ENCODE results near the gene PITPNM3. TPM values are rescaled to one million over a fixed set of nuclear protein-coding genes. Genes with fewer than 3 reads are reported as not detected.

PITPNM3 gene
- total and polyA plus RNA-seq, 2 donors (not counting 1 experiment from before 2014, with no cell fraction given) = 0.99 to 1.1 TPM

GRCh38 chr17:6421700-6422604 is 134.4 kb downstream of the PITPNM3 start:
- no peaks in the 10 kb centered on the region for H3K79me2 ChIP-seq (ENCODE audit: control insufficient read depth, insufficient read depth, low read length)

DNA sequence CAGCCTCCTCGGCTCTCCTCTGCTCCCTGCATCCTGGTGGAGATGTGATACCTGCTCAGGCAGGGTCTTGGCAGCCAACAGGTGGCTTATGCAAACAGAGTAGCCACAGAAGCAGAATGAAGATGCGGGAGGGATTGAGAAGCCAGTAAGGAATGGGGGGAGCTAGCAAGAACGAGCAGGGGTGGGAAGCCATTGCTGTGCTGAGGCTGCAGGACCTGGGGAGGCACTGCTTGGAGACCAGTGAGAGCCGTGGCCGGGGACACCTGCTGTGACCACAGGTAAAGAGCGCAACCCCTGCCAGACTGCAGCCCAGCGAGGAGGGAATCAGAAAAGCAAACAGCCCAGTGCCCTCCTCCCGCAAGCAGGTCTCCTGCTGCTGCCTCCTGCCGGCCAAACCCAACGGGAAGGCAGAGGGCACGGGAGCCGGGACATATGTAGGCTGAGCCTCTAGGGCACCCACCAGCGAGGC is 136.1 kb downstream of the PITPNM3 start:
- peak in 1 of 2 donors; percentile 5 for DNase-seq (ENCODE audit: low read depth in 2 of 2)
- H3K9me3 ChIP-seq (ENCODE audit: control insufficient read depth, insufficient read depth, low read depth, low read length) = no peaks in the 10 kb centered on the region
- H4K20me1 ChIP-seq (ENCODE audit: control insufficient read depth, extremely low read depth, insufficient read depth, low read length) = no peaks in the 10 kb centered on the region
- no peak overlapping the region for H3K27ac ChIP-seq (ENCODE audit: insufficient read depth, low read length)
- H3K4me2 ChIP-seq (ENCODE audit: extremely low read depth, insufficient read depth, low read length) = no peak overlapping the region
- no peaks in the 10 kb centered on the region for H3K36me3 ChIP-seq (ENCODE audit: control insufficient read depth, insufficient read depth, low read length)
- TF ChIP-seq EZH2 (IDR thresholded peaks at IDR 0.05; ENCODE audit: low read length, missing control alignments) = no peak
- TF ChIP-seq CTCF (conservative IDR thresholded peaks at IDR 0.05 in 1 of 2, IDR thresholded peaks at IDR 0.05 in 1 of 2; ENCODE audit: low read depth in 1 of 2, low read length in 2 of 2) = peak; percentile 32 to 47
- no peaks in the 10 kb centered on the region for H3K27me3 ChIP-seq (ENCODE audit: control insufficient read depth, insufficient read depth, low read length)
- H3K9ac ChIP-seq (ENCODE audit: insufficient read depth, low read length) = no peak overlapping the region
- no peak overlapping the region for H3K4me3 ChIP-seq (replicated peaks in 1 of 4; ENCODE audit: control extremely low read depth in 1 of 4, insufficient read depth in 1 of 4, low read depth in 3 of 4, low read length in 4 of 4)
- no peaks in the 10 kb centered on the region for H3K4me1 ChIP-seq (ENCODE audit: control insufficient read depth, extremely low read depth, insufficient read depth, low read length)
- no peaks in the 10 kb centered on the region for H3K79me2 ChIP-seq (ENCODE audit: control insufficient read depth, insufficient read depth, low read length)
- H2AFZ ChIP-seq (ENCODE audit: low read length) = no peak overlapping the region

More at GRCh38 chr17:6421700-6422604, 134.4 kb downstream of the PITPNM3 start:
- Histone ChIP-seq H3K4me3 (replicated peaks in 1 of 4; ENCODE audit: control extremely low read depth in 1 of 4, insufficient read depth in 1 of 4, low read depth in 3 of 4, low read length in 4 of 4) (no peak overlapping the region), H3K36me3 (ENCODE audit: control insufficient read depth, insufficient read depth, low read length) (no peaks in the 10 kb centered on the region), H3K4me1 (ENCODE audit: control insufficient read depth, extremely low read depth, insufficient read depth, low read length) (no peaks in the 10 kb centered on the region), H3K27me3 (ENCODE audit: control insufficient read depth, insufficient read depth, low read length) (no peaks in the 10 kb centered on the region), H4K20me1 (ENCODE audit: control insufficient read depth, extremely low read depth, insufficient read depth, low read length) (no peaks in the 10 kb centered on the region), H3K9ac (ENCODE audit: insufficient read depth, low read length) (no peak overlapping the region), H2AFZ (ENCODE audit: low read length) (no peak overlapping the region), H3K27ac (ENCODE audit: insufficient read depth, low read length) (no peak overlapping the region), H3K9me3 (ENCODE audit: control insufficient read depth, insufficient read depth, low read depth, low read length) (no peaks in the 10 kb centered on the region), H3K4me2 (ENCODE audit: extremely low read depth, insufficient read depth, low read length) (no peak overlapping the region)
- peak; percentile 46 to 71 for DNase-seq (ENCODE audit: low read depth in 2 of 2)
- no peak for TF ChIP-seq EZH2 (IDR thresholded peaks at IDR 0.05; ENCODE audit: low read length, missing control alignments)
- TF ChIP-seq CTCF (conservative IDR thresholded peaks at IDR 0.05 in 1 of 2, IDR thresholded peaks at IDR 0.05 in 1 of 2; ENCODE audit: low read depth in 1 of 2, low read length in 2 of 2) = peak; percentile 72 to 86

GRCh38 chr17:6415616-6416015 is 140.7 kb downstream of the PITPNM3 start:
- H3K4me2 ChIP-seq (ENCODE audit: extremely low read depth, insufficient read depth, low read length) = no peak overlapping the region
- no peaks in the 10 kb centered on the region for H3K4me1 ChIP-seq (ENCODE audit: control insufficient read depth, extremely low read depth, insufficient read depth, low read length)
- H3K79me2 ChIP-seq (ENCODE audit: control insufficient read depth, insufficient read depth, low read length) = no peaks in the 10 kb centered on the region
- no peak overlapping the region for H3K9ac ChIP-seq (ENCODE audit: insufficient read depth, low read length)
- no peaks in the 10 kb centered on the region for H4K20me1 ChIP-seq (ENCODE audit: control insufficient read depth, extremely low read depth, insufficient read depth, low read length)
- no peaks in the 10 kb centered on the region for H3K27me3 ChIP-seq (ENCODE audit: control insufficient read depth, insufficient read depth, low read length)
- H3K9me3 ChIP-seq (ENCODE audit: control insufficient read depth, insufficient read depth, low read depth, low read length) = no peaks in the 10 kb centered on the region
- no peak for DNase-seq (ENCODE audit: low read depth in 2 of 2)
- no peak overlapping the region for H3K4me3 ChIP-seq (replicated peaks in 1 of 4; ENCODE audit: control extremely low read depth in 1 of 4, insufficient read depth in 1 of 4, low read depth in 3 of 4, low read length in 4 of 4)
- no peak for TF ChIP-seq EZH2 (IDR thresholded peaks at IDR 0.05; ENCODE audit: low read length, missing control alignments)
- no peak for TF ChIP-seq CTCF (conservative IDR thresholded peaks at IDR 0.05 in 1 of 2, IDR thresholded peaks at IDR 0.05 in 1 of 2; ENCODE audit: low read depth in 1 of 2, low read length in 2 of 2)
- H3K36me3 ChIP-seq (ENCODE audit: control insufficient read depth, insufficient read depth, low read length) = no peaks in the 10 kb centered on the region
- no peak overlapping the region for H2AFZ ChIP-seq (ENCODE audit: low read length)
- H3K27ac ChIP-seq (ENCODE audit: insufficient read depth, low read length) = no peak overlapping the region

Measured in fibroblast of lung (primary cell).